Activated CD4-positive, alpha-beta T cell treated with anti-CD3 and anti-CD28 coated beads, Interleukin-2, amount 50 U/mL, for 1 hour (primary cell): ENCODE measurements around the gene ACSM4.
"Not testable (repeated sequence)": the region's sequence is repeated elsewhere in the genome, so short reads cannot be mapped to it uniquely, and the experiment has no call there.

Source experiments
- DNase-seq: peaks from one replicate; pipeline ENCODE4 v3.0.0-alpha.2; 2020

Gene ACSM4, protein sequence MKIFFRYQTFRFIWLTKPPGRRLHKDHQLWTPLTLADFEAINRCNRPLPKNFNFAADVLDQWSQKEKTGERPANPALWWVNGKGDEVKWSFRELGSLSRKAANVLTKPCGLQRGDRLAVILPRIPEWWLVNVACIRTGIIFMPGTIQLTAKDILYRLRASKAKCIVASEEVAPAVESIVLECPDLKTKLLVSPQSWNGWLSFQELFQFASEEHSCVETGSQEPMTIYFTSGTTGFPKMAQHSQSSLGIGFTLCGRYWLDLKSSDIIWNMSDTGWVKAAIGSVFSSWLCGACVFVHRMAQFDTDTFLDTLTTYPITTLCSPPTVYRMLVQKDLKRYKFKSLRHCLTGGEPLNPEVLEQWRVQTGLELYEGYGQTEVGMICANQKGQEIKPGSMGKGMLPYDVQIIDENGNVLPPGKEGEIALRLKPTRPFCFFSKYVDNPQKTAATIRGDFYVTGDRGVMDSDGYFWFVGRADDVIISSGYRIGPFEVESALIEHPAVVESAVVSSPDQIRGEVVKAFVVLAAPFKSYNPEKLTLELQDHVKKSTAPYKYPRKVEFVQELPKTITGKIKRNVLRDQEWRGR

DNA sequence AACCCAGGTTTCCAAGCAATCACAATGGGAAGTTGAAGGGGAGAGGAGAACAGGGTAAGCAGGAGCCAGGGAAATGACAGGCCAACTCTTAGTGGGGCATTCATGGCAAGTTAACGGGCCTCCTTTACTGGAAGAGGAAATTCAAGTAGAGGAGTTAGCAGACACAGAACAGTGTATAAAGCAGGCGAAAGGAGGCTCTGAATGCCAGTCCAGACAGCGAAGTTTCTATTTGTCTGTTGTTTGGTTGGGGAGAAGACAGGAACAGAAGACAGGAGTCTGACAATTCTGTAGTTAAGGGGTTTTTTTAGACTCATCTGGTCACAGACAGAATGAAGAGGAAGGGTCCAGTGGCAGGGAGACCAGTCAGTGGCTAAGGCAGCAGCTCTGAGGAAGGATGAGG lies at the start of gene ACSM4:
Gene ACSM4 (plus strand): TSS at position 301 of the 400 bp plus-strand sequence. CDS start 260 bp downstream, outside the sequence.
- DNase-seq: no peak

DNA sequence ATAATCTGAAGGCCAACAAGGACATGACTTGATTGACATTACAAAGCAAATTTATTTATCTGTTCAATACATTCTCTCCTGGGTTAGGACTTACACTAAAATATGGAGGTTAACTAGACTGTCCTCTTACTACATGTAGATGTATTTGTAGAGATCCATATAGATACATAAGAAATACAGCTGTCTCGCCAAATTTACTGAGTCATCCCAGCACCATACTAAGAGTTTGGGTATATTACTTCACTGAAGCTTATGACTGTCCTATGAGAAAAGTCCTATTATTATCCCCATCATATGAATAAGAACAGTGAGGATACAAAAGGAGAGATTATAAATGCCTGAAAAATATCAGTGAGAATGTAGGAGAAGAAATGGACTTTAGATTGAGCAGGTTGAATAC lies 44.8 kb upstream of the ACSM4 start:
- no peak for DNase-seq

DNA sequence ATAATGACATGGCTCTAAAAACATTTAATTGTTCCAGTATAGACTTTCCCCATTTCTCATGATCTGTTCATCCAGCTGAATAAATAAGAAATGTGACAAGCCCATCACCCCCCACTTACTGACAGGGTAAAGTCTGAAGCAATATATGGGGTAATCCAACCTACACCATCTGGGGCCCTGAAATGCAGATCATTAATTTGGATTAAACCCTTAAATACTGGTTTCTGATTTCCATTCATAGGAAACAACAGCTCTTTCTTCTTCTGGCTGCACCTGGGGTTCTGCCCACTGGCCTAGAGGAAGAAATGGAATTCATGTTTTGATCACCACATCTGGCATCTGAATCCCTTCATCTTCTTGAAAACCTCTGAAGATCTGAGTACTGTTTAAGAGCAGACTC lies 39.3 kb upstream of the ACSM4 start:
- no peak for DNase-seq

DNA sequence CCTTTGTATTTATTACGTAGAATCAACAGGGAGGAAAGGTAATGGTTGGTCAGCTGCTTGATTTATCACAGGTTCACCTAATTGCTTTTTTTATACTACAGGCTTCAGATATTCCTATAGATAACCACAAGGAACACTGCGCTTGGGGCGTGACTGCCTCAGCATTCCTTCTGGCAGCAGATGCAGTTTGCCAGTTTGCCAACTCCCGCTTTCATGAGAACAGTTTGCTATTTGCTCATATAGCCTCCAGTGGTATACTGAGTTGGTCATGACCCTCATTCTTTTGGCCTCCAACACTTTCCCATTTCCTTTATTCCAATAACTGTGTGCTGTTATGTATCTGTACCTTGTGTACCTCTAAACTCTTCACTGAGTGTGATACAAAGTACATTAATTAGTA lies 38.6 kb upstream of the ACSM4 start:
- DNase-seq: no peak

DNA sequence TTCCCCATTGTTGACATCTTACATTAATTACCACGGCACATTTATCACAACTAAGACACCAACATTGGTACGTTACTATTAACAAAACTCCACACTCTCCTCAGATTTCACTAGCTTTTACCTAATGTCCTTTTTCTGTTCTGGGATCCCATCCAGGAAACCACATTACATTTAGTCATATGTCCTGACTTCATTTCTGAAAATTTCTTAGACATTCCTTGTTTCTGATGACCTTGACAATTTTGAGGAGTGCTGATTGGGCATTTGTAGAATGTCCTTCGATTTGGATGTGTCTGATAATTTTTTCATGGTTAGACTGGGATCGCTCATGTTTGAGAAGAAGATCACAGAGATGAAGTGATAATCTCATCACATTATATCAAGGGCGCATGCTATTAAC lies 34.6 kb upstream of the ACSM4 start:
- DNase-seq: no peak

DNA sequence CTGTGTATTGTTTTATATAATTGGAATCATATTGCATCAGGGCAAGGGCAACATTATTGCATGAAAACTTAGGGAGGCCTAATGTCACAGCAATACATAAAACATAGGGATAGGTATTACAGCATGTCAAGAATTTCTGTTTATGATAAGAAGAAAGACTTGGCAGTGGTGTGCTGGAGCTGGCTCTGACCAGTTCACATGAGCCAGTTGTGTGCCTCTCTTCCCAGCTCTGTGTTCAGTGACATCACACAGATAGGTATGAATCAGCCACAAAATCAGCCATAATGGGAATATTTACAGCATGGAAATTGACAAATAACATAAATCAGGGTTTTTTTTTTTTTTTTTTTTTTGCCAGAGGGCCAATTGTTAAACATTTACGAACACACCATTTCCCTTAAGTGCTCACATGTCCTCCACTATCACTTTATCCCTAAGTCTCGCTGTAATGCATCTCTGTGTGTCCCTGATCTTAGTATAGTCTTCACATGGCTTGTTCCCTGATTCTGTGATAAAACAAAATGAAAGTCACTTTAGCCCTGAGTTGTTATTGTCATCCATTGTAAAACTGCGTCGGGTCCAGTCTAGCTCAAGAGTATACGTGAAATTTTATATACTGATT lies 31.9 kb upstream of the ACSM4 start:
- no peak for DNase-seq

DNA sequence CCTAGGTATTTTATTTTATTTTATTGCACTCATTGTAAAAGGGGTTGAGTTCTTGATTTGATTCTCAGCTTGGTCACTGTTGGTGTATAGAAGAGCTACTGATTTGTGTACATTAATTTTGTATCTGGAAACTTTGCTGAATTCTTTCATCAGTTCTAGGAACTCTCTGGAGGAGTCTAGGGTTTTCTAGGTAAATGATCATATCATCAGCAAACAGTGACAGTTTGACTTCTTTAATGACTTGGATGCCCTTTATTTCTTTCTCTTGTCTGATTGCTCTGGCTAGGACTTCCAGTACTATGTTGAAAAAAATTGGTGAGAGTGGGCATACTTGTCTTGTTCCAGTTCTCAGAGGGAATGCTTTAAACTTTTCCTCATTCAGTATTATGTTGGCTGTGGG lies 28.4 kb upstream of the ACSM4 start:
- DNase-seq: not testable (repeated sequence)

DNA sequence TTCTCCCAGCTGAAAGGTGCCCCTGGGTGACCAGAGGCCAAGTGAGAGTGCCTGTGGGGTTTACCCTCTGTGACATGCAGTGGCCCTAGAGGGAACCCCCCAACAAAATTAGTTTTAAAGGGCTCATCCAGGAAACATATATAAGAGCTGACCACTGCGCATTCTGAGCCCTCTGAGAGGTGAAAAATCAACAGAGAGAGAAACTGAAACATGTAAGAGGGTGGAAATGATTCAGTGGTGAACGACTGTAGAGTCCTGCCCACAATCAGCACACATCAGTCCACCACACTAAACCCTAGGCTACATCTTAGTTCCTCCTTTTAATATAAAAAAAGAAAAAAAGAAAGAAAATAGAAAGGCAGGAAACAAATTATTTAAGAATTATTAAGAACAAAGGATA lies 21.0 kb upstream of the ACSM4 start:
- DNase-seq: no peak

DNA sequence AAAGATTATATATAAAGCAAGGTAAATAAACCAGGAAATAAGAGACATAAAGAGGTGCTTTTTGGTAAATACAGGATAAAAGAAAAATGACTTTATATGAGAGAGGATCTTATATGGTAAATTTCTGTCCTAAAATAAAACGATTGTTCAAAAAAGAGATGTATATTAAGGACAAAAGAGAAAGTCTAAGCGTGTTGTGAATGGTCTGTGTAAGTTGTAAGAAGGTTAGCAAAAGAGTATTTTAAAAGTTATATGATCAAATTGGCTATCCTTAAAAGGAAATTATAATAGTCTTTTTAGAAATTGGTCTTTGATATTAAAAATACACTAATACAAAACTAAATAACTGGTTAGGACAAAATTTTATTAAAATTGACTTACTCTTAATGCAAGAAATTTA lies 14.1 kb upstream of the ACSM4 start:
- no peak for DNase-seq

DNA sequence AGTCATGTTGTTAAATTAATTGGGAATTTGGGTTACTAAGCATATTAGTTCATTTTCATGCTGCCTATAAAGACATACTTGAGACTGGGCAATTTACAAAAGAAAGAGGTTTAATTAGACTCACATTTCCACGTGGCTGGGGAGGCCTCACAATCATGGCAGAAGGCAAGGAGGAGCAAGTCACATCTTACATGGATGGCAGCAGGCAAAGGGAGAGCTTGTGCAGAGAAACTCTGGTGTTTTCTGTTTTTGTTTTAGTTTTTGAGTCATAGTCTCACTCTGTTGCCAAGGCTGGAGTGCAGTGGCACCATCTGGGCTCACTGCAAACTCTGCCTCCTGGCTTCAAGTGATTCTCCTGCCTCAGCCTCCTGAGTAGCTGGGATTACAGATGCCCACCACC lies 13.3 kb upstream of the ACSM4 start:
- not testable (repeated sequence) for DNase-seq

DNA sequence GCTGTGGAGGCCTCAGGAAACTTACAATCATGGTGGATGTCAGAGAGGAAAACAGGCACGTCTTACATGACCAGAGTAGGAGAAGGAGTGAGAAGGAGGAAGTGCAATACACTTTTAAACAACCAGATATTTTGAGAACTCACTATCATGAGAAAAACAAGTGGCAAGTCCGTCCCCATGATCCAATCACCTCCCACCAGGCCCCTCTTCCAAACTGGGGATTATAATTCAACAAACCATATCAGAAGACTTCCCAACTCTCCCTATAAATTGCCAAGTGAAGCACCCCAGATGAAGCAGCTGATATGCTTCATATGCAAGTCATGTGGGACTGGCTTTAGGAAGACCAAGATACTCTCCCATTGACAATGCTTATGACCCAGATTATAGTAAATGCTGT lies 11.6 kb upstream of the ACSM4 start:
- DNase-seq: no peak

DNA sequence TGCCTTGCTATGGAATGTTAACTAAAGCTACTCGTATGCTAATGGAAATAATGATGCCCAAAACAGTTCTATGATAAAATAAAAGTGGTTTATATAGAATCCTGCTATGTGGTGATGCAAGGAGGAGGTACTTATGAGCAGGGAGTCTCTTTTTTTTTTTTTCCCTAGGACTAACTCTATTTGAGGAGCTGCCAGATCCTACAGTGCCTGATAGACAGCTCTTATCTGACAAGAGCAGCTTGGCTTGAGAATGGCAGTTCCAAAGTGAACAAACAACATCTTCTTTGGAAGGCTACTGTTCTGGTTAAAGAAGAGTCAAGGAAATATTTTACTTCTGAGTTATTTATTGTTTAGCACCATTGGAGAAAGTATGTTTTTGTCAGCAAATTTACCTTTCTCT lies 10.2 kb upstream of the ACSM4 start:
- DNase-seq: no peak

DNA sequence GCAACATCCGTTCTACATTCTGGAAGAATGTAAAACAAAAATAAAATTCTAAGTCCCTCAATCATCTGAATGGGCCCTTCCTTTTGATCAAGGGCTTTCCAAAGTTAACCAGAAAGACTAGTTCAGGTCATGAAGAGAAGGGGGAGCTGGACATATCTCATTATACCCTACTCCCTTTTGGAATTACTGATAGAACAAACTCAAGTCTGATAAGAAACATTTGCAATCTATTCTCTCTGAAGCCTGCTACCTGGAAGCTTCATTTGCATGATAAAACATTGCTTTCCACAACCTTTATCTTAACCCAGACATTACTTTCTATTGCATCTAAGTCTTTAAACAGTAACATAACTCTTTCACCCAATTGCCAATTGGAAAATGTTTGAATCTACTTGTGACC lies 8.3 kb upstream of the ACSM4 start:
- no peak for DNase-seq

DNA sequence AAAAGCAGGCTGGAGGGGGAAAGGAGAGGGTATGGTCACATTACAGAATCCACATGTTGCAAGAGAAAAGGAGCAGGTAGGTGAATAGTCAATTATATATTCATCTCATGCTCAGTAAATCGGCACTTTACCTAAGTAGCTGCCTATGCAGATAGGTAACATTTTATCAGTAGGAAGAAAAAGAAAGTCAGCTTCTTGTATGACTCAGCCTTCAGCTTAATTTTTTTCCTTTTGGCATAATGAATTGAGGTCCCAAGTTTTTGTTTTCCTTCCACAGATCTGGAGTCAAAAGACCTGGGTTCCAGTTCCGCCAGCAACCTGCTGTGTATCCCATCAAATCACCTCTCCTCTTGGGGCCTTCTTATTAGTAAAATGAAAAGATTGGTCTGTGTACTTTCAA lies 6.0 kb upstream of the ACSM4 start:
- DNase-seq: no peak

DNA sequence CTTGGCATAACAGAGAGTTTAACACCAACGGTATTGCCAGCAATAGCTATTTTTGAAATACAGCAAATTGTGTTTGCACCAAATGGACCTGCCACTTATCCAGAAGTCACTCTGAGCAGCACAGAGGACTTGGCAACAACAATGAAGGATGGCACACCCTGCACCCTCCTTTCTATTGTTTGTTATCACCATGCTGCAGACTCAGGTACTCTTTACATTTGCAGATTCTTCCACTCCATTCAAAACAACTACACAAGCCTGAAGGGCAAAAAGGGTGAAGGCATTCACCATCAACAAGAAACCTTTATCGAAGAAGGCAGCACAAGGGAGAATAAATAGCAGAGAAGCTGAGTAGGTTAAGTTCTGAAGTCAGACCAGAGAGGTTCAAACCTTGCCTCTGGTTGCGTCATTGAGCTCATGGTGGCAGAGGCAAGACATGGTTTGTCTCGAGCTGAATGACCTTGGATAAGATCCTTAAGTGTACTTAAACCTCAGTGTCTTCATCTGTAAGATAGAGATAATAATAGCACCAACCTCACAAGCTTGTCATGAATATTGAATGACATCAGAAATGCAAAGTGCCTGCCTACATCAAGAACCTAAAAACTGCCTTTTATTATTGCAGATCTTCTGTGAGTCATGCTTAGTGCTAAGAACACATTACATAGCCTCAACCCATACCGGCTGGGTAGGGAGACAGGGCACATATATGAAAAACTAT lies 1.4 kb upstream of the ACSM4 start:
- DNase-seq: no peak

DNA sequence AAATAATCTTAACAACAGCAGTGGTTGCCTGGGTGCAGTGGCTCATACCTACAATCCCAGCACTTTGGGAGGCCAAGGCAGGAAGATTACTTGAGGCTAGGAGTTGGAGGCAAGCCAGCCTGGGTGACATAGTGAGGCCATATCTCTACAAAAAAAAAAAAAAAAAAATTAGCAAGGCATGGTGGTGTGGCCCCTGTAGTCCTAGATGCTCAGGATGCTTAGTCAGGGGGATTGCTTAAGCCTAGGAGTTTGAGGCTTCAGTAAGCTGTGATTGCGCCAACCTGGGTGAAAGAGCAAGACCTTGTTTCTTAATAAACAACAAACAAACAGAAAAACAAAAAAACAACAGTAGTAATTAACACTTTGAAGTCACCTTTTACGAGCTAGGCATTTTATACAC lies 642 bp upstream of the ACSM4 start:
- DNase-seq: no peak

DNA sequence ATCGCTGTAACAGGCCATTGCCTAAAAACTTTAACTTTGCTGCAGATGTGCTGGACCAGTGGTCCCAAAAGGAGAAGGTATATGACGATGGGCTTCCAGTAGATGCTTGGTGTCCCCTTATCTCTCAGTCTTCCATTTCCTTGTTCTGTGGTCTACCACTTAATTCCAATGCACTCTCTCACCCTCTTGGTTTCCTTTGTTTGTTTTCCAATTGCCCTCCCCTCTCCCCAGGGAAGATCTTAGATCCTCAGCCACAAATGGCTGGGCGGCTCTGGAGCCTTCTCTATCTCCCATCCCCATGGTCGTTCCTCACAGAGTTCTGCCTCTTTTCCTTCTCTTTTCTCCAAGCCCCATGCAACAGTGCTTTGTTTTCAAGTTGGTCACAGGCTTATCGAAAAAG lies 584 bp downstream of the ACSM4 start:
- no peak for DNase-seq

DNA sequence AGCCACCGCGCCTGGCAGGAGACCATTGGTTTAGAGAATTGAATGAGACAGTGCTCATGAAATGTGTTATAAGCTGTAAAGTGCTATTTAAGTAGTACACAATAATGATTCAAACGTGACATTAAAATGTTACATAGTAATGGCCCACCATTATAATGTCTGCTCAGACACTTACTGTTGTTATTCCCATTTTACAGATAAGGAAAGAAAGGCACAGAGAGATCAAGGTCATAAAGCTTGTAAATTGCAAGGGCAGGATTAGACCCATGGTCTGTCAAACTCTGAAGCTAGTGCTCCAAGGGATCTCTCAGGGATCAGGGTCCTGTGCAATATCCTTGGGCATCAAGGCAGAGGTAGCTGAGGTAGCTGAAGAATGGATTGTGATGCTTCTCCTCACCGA lies 6.2 kb downstream of the ACSM4 start:
- DNase-seq: no peak

DNA sequence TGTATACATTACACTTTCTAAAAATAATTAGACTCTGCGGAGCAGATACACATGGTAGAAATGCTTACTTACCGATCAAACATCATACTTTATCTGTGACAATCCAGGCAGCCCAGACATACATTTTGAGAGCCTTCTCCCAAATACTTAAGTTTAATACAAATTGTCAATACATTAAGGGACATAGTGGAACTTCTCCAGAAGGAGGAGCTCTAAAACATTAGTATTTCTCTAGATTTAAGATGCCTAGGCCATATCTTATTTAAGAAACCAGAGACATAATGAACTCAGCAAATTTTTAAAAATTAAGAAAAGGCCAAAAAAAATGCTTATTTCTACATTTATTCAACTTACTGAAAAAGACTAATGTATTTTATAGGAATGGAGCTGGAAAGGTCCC lies 16.1 kb downstream of the ACSM4 start:
- DNase-seq: no peak

DNA sequence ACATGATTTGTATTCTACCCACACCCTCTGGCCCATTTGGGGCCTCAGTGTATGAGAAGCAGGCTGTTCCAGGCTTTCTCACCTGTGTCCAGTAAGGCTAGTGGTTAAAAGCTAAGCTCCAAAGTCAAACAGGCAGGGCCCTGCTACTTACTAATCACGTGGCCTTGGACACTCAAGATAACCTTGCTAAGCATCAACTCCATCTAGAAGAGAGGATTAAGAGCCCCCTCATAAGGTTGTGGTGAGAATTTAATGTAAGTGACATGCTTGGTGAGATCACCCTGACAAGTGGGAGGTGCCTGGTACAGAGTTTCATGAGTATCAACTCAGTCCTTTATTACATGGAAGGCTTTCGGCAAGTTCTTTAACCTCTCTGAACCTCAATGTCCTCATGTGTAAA lies 17.8 kb downstream of the ACSM4 start:
- no peak for DNase-seq

DNA sequence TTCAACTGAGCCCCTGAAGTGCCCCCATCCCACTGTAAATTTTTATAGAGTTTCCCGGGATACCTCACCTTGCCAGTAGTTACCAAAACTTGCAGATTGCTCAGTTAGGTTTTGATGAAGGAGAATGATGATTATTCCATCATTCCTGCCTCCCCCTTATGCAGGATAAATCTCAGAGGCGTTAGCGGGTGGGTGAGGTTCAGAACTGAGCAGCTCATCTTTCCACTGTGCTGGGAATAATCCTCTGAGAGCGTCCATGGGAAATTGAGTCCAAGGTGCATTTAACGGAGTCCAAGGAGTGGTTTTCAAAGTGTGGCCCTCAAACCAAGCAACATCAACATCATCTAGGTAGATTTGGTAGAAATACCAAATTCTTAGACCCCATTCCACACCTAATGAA lies 18.7 kb downstream of the ACSM4 start:
- no peak for DNase-seq

DNA sequence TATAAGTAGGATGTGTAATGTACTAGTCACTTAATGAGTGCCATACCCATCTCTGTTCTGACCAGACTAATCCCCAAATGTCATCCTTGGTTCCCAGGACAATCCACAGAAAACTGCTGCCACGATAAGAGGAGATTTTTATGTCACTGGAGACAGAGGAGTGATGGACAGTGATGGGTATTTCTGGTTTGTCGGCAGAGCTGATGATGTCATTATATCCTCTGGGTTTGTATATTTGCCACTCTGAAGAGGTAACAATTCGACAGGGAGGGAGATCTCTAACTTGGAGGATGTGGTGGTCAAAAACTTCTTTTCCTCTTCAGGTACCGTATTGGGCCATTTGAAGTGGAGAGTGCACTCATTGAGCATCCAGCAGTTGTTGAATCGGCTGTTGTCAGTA lies 20.3 kb downstream of the ACSM4 start:
- DNase-seq: no peak

DNA sequence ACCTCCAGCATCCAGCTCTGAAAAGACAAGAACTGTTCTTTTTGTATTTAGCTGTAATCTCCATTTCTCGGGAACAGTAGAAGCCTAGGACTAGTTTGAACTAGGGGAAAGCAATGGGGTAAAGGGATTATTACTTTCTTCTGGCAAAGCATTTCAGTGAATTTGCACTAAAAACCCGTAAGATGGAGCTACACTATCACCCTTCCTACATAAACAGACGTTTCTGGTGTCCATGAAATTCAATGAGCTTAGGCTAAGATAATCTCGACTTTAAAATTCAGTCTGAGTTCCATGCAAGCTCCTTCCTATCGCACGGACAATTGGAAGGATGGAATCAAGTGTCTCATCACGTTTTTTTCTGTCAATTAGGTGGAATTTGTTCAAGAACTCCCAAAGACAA lies 24.0 kb downstream of the ACSM4 start:
- DNase-seq: no peak

DNA sequence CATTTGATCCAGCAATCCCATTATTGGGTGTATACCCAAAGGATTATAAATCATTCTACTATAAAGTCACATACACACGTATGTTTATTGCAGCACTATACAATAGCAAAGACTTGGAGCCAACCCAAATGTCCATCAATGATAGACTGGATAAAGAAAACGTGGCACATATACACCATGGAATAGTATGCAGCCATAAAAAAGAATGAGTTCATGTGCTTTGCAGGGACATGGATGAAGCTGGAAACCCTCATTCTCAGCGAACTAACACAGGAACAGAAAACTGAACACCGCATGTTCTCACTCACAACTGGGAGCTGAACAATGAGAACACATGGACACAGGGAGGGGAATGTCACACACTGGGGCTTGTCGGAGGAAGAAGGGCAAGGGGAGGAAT lies 33.9 kb downstream of the ACSM4 start:
- DNase-seq: not testable (repeated sequence)
